Stimulated activated CD8-positive, alpha-beta memory T cell treated with anti-CD3 and anti-CD28 coated beads, Interleukin-15, amount 100 ng/mL, for 4 hours (primary cell): ENCODE results near the gene CLTCL1.
"Not testable (repeated sequence)": the region's sequence is repeated elsewhere in the genome, so short reads cannot be mapped to it uniquely, and the experiment has no call there.

Experiments used
- DNase-seq, 2 donors: peaks; one replicate each; pipeline ENCODE4 v3.0.0-alpha.2; 2020; ENCODE audit warnings: low read depth in 2 of 2

CLTCL1 gene

GRCh38 chr22:19290400-19291217 lies 910 bp downstream of the CLTCL1 start:
- DNase-seq, result no peak

GRCh38 chr22:19289475-19290161 lies 1.9 kb downstream of the CLTCL1 start:
- no peak for DNase-seq

DNA sequence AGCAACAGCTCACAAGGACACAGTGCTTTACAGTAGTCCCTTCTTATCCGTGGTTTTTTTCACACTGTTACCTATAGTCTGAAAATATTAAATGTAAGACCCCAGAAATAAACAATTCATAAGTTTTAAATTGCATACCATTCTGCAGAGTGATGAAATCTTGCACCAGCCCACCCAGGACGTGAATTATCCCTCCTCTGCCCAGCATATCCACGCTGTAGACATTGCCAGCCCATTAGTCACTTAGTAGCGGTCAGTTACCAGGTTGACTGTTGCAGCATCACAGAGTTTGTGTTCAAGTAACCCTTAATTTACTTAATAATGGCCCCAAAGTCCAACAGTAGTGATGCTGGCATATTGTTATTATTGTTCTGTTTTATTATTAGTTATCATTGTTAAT lies 3.6 kb downstream of the CLTCL1 start:
- DNase-seq, result no peak

GRCh38 chr22:19287076-19287707 lies 4.3 kb downstream of the CLTCL1 start:
- DNase-seq, result no peak

GRCh38 chr22:19285831-19286230 lies 5.7 kb downstream of the CLTCL1 start:
- no peak for DNase-seq

DNA sequence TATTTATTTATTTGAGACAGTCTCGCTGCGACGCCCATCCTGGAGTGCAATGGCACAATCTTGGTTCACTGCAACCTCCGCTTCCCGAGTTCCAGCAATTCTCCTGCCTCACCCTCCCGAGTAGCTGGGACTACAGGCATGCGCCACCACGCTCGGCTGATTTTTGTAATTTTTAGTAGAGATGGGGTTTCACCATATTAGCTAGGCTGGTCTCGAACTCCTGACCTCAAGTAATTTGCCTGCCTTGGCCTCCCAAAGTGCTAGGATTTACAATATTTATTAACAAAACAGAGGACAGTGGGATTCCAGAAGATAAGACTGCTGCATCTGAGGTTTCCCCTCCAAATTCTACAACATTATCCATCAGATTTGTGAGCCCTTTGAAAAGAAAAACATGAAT lies 12.4 kb downstream of the CLTCL1 start:
- not testable (repeated sequence) for DNase-seq

- DNase-seq, result no peak
These were observed 13.7 kb downstream of the CLTCL1 start for GRCh38 chr22:19277785-19278184.

DNA sequence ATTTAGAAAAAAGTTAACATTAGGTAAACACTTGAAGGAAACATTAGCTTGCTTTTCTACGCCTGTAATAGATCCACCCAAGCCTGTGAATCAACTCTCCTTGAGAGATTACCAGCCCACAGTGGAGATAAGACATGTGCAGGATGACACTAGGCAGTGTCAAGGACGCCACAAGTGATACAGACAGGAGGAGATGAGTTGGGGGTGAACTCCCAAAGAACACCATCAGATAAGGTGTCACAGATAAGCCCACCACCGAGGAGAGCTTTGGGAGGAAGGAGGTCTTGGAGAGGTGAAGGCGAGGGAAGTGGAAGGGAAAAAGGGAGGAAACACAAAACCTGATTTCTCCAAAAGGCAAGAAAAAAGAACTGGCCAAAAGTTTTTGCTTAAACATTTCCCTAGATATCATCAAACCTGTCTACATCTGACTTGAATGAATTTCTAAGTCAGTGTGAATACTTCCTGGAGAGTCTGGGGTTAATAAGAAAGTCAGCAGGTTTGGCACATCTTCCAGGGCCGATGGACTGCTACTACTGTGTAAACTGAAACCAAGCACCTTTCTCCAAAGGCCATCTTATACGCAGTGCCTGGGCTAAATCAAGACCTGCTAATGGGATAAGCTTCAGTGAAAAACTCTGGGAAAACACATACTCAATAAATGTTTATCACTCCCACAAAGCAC lies 15.5 kb downstream of the CLTCL1 start:
- DNase-seq, result no peak

GRCh38 chr22:19275513-19275912 lies 16.0 kb downstream of the CLTCL1 start:
- DNase-seq, result no peak

DNA sequence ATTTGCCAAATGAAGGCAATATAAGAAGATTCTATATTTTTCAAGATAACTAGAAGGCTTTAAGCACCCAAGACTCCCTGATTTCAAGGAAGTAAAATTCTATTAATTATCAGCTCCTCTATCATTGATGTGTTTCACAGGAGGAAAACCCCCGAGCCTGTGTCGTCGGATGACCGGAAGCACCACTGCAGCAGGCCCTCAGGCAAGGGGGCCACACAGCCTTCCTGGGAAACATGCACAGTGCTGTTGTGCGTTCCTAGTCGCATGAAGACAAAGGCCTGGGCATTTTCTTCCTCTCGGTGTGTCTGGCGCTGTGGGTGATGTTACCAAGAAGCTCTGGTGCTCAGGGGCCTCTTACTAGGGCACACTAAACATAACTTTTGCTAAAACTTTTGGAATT lies 16.4 kb downstream of the CLTCL1 start:
- no peak for DNase-seq

DNA sequence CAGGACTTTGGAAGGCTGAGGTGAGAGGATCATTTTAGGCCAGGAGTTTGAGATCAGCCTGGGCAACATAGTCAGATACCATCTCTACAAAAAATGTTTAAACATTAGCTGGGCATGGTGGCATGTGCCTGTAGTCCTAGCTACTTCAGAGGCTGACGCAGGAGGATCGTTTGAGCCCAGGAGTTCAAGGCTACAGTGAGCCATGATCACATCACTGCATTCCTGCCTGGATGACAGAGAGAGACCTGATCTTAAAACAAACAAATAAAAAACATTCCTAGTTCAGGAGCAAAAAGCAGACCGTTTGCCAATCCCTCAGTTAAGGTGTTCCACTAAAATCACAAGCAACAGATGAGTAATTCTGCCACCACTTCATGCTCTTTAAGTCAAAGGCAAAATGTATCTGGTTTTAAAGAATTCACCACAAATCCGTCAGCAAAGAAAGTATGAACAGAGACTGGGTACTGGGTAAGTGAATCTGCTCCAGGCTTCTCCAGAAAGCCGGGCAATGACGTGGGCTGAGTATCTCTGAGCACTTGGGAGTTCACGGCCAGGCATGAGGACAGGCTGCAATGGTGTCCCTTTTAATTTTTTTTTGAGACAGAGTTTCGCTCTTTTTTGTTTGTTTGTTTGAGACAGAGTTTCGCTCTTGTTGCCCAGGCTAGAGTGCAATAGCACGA lies 19.5 kb downstream of the CLTCL1 start:
- no peak for DNase-seq

GRCh38 chr22:19271273-19271855 lies 20.2 kb downstream of the CLTCL1 start:
- DNase-seq, result no peak

GRCh38 chr22:19270873-19271272 lies 20.6 kb downstream of the CLTCL1 start:
- no peak for DNase-seq

GRCh38 chr22:19266547-19267086 lies 24.9 kb downstream of the CLTCL1 start:
- no peak for DNase-seq

DNA sequence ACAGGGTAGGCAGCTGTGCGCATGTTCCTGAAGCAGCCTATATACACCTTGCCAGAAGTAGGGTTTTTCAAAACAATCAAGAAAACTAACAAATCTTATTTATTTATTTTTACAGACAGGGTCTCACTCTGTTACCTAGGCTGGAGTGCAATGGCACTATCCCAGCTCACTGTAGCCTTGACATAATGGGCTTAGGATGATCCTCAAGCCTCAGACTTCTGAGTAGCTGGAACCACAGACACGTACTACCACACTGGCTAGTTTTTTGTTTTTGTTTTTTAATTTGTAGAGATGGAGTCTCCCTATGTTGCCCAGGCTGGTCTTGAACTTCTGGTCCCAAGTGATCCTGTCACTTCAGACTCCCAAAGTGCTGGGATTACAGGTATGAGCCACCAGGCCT lies 25.7 kb downstream of the CLTCL1 start:
- DNase-seq, result no peak

GRCh38 chr22:19260804-19261203 lies 30.7 kb downstream of the CLTCL1 start:
- no peak for DNase-seq

DNA sequence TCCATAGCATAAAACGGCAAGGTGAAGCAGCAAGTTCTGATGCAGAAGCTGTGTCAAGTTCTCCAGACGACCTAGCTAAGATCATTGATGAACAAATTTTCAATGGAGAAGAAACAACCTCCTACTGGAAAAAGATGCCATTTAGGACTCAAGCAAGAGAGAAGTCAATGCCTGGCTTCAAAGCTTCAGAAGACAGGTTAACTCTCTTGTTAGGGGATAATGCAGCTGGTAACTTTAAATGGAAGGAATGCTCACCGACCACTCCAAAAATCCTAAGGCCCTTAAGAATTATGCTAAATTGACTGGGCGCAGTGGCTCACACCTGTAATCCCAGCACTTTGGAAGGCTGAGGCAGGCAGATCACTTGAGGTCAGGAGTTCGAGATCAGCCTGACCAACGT lies 31.3 kb downstream of the CLTCL1 start:
- no peak for DNase-seq

DNA sequence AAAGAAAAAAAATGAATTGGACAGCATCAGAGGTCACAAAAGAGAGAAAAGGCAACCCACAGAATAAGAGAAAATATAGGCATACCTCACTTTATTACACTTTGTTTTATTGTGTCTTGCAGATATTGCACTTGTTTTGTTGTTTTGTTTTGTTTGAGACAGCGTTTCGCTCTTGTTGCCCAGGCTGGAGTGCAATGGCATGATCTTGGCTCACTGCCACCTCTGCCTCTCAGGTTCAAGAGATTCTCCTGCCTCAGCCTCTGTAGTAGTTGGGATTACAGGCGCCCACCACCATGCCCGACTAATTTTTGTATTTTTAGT lies 32.6 kb downstream of the CLTCL1 start:
- DNase-seq, result not testable (repeated sequence)

DNA sequence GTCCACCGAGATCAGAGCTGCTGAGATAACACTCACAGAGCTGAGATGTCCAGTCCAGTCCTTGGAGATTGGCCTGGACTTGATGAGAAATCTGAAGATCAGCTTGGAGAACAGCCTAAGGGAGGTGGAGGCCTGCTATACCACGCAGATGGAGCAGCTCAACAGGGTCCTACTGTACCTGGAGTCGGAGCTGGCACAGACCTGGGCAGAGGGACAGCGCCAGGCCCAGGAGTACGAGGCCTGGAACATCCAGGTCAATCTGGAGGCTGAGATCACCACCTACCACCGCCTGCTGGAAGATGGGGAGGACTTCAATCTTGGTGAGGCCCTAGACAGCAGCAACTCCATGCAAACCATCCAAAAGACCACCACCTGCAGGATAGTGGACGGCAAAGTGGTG lies 33.1 kb downstream of the CLTCL1 start:
- DNase-seq, result no peak

- not testable (repeated sequence) for DNase-seq
These were observed 35.2 kb downstream of the CLTCL1 start for GRCh38 chr22:19256362-19256761.

GRCh38 chr22:19253143-19253542 lies 38.4 kb downstream of the CLTCL1 start:
- no peak for DNase-seq
